UCSD-AML1 (cell line): ENCODE results near the gene SLC19A3.
"Not testable (repeated sequence)": the region's sequence is repeated elsewhere in the genome, so short reads cannot be mapped to it uniquely, and the experiment has no call there.

Experiments
- DNase-seq: peaks from one replicate; lab custom pipeline; 2025; ENCODE audit not compliant: unreplicated experiment; lab: John Stamatoyannopoulos, UW

Gene SLC19A3

GRCh38 chr2:227717687-227718567, at the start of gene SLC19A3:
Gene SLC19A3 (minus strand): TSS chr2:227718028. CDS start chr2:227702318, 15,710 bp downstream.
- DNase-seq, result no peak

GRCh38 chr2:227766373-227766883, 48.6 kb upstream of the SLC19A3 start:
- peak; percentile 71 for DNase-seq

DNA sequence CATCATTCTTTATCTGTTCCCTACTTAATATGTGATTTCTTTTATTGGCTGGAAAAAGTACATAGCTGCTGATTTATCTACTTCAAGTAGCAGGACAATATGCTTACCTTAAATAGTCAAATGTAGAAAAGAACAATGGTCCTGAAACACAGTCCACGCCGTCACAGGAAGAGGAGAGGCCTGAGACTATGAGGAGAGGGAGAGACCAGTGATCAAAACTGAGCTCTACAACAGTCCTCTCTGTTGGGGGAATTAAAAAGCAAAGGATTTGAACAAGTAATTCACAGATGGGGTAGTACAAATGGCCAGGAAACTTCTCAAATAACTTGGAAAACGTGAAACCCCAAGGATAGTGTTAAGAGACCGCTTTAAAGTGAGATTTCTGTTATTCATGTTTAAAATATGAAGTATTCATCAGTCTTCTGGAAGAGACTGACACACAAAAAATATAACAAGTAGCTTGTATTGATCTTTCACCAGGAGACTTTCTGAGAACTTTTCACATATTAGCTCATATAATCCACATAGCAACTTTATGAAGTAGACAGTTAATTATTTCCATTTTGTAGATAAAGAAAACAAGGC, 48.1 kb upstream of the SLC19A3 start:
- DNase-seq, result no peak

DNA sequence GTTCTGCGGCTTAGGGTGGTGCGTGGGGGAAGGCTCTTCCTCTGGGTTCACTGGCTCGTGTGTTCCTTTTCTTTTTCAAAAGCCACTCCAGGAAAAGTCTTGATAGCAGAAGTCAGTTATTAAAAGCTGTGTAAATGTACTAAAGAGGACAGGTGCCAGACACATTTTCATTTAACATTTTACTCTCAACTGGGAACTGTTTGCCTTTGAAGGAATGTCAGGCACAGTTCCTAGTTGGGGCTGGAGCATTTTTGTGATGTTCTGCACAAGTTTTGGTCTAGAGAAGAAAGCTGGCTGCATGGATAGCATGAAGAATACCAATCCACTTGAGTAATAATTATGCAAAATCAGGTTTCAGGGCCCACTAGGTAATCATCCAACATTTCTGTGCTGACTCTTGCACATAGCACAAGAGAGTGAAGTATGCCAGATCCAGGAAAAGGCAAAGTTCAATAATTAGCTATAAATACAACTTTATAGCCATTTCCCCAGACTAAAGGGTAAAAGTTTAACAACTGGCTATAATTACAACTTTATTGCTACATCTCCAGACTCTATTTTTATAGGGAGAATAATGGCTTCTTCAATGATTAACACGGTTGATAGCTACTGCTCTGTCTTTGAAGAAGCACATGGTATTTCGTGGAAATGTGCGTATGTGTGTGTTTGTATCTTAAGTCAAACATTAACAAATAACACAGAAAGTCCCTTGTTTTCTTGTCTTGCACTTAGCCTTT, 44.1 kb upstream of the SLC19A3 start:
- DNase-seq, result no peak

DNA sequence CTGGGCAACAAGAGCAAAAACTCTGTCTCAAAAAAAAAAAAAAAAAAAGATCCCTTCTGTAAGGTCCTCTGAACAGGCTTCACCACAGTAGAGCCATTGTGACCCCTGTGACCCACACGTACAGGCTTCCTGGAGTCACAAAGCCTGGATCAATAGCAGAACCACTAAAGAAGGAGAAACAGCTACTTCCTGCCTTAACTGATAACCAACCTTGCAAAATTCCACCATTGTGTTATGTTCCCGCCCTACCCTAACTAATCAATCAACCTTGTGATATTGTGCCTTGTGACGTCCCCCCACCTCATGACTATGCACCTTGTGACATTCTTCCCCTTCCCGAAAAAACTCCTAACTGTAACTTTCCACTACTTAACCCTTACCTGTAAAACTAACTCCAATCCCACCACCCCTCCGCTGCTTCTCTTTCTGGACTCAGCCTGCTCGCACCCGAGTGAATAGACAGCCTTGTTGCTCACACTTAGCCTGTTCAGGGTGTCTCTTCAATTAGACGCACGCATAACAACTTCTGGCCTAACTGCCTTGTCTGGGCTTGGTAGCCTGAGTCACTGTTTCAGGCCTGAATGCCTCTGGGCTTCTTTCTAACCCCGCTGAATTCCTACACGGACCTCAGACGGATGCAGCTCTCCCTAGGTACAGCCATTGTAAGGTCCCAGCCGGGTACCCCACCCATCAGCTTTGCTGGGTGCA, 41.7 kb upstream of the SLC19A3 start:
- peak; percentile 44 for DNase-seq

DNA sequence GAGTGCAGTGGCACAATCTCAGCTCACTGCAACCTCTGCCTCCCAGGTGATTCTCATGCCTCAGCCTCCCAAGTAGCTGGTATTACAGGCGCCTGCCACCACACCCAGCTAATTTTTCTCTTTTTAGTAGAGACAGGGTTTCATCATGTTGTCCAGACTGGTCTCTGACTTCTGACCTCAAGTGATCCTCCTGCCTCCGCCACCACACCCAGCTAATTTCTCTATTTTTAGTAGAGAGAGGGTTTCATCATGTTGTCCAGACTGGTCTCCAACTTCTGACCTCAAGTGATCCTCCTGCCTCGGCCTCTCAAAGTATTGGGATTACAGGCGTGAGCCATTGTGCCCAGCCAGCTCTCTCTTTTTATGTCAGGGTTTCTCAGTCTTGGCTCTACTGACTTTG, 38.4 kb upstream of the SLC19A3 start:
- not testable (repeated sequence) for DNase-seq

- DNase-seq, result no peak
These were observed 30.3 kb upstream of the SLC19A3 start for GRCh38 chr2:227748079-227748478.

DNA sequence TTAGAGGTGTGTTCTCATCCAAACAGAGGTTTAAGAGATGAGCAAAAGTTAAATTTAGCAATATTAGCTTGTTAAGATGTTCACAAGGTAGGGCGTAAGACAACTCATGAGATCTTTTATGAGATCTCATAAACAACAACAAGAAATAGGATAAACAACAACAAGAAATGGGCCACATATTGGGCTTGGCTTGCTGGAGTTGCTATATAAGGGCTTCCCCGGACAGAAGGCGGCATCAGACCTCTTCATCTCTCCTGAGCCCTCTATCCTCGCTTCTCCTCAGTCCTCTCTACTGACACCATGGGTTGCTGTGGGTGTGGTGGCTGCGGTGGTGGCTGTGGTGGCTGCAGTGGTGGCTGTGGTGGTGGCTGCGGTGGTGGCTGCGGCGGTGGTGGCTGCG, 27.8 kb upstream of the SLC19A3 start, which contains the start of gene SCYGR8:
SCYGR8 (plus strand) TSS at position 301 of the 400 bp plus-strand sequence; CDS start at position 301, 0 bp downstream.
- no peak for DNase-seq

DNA sequence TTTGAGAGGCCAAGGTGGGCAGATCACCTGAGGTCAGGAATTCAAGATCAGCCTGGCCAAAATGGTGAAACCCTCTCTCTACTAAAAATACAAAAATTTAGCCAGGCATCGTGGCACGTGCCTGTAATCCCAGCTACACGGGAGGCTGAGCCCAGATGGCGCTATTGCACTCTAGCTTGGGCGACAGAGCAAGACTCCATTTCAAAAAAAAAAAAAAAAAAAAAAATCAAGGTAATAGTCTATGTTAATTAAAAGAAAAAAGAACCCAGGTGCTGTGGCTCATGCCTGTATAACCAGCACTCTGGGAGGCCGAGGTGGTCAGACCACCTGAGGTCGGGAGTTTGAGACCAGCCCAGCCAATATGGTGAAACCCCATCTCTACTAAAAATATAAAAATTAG, 22.9 kb upstream of the SLC19A3 start:
- not testable (repeated sequence) for DNase-seq

DNA sequence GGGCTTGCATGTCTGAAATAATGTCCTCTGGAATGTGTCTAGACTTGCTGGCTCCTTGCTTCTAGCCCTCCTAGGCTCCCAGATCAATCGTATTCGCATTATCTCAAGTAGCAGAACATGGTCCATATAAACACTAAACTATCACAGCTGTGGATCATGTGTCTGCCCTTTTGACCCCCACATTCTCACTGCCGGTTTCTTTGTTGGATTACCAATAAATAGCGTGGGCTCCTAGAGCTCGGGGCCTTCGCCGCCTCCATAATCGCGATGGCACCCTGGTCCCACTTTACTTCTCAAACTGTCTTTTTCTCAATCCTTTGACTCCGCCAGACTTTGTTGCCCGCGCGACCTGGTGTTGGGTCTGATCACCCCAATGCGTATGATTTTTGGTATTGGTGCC, 21.5 kb upstream of the SLC19A3 start:
- DNase-seq, result no peak

- DNase-seq, result no peak
These were observed 10.2 kb upstream of the SLC19A3 start, which contains the start of gene SCYGR7 for GRCh38 chr2:227728035-227728434. Gene SCYGR7 (plus strand): TSS chr2:227728335. CDS start chr2:227728335, 0 bp downstream.

DNA sequence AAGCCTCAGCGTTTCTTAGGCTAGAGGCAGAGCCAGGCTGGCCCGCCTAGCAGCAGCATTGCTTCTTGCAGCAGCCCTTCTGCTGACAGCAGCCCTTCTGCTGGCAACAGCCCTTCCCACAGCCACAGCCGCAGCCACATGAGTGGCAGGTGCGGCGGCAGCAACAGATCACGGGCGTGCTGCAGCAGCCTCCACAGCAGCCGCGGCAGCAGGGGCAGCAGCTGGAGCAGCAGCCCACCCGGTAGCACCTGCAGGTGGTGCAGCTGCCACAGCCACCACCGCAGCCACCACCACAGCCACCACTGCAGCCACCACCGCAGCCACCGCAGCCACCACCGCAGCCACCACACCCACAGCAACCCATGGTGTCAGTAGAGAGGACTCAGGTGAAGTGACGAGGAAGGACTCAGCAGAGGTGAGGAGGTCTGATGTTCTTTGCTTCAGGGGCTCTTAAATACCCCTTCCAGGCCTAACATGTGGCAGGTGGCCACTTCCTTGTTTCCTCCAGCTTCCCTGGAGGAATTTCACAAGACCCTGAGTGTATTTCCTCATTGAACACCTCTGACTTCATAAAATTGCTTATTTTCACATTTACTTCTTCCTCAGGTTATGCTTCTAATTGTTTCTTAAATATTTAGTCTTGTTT, 6.7 kb upstream of the SLC19A3 start, which contains the start of gene SCYGR6:
SCYGR6 (minus strand) TSS at position 364 of the 646 bp plus-strand sequence; CDS start at position 364, 0 bp downstream.
- no peak for DNase-seq

DNA sequence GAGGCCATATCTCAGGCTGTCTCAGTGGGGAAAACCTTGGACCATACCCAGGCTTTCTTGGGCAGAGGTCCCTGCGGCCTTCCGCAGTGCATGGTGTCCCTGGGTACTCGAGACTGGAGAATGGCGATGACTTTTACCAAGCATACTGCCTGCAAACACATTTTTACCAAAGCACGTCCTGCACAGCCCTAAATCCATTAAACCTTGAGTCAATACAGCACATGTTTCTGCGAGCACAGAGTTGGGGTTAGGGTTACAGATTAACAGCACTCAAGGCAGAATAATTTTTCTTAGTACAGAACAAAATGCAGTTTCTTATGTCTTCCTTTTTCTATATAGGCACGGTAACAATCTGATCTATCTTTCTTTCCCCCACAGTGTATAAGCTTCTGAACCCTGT, 5.0 kb upstream of the SLC19A3 start:
- DNase-seq, result not testable (repeated sequence)

GRCh38 chr2:227720680-227721079, 2.9 kb upstream of the SLC19A3 start:
- DNase-seq, result no peak

GRCh38 chr2:227719641-227720040, 1.8 kb upstream of the SLC19A3 start:
- DNase-seq, result no peak

DNA sequence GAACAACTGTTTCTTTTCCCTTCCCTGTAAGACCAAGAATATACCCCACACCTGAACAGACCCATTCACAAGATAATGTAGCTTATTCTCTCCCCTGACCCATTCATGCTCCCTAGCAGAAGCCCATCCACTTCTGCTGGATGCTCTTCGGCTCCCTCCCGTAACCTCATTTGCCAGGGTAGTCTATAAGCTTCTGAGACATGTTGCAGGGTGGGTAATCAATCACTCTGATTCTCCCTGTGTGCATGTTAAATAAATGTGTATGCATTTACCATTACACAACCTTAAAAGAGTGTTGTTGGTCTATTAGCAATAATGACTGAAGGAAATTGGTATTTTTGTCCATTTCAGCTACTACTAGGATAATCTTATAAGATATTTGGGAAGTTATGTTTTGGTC, 1.3 kb downstream of the SLC19A3 start:
- DNase-seq, result no peak

- no peak for DNase-seq
These were observed 4.5 kb downstream of the SLC19A3 start for GRCh38 chr2:227713291-227713690.

- no peak for DNase-seq
These were observed 6.8 kb downstream of the SLC19A3 start for GRCh38 chr2:227710986-227711385.

- no peak for DNase-seq
These were observed 10.4 kb downstream of the SLC19A3 start for GRCh38 chr2:227707390-227707789.

- no peak for DNase-seq
These were observed 11.0 kb downstream of the SLC19A3 start for GRCh38 chr2:227706859-227707258.
